ENCODE measurements around the gene CAMK2A.

DNA sequence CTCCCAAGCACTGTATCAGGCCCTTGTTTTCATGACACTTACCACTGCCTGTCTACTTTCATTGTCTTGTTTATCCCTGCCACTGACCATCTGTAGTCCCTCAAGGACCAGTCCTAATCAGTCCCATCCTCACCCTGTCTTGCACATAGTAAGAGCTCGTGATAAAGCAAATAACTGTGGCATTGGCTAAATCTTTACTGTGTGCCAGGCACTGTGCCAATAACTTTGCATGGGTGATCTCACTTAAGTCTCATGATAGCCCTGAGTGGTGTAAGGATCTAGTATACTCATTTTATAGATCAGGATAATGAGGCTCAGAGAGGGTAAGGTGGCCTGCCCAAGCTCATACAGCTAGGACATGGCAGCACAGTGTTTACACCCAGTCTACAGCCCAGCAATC, 117.4 kb downstream of the CAMK2A start:
- TF ChIP-seq, protein P1, sequence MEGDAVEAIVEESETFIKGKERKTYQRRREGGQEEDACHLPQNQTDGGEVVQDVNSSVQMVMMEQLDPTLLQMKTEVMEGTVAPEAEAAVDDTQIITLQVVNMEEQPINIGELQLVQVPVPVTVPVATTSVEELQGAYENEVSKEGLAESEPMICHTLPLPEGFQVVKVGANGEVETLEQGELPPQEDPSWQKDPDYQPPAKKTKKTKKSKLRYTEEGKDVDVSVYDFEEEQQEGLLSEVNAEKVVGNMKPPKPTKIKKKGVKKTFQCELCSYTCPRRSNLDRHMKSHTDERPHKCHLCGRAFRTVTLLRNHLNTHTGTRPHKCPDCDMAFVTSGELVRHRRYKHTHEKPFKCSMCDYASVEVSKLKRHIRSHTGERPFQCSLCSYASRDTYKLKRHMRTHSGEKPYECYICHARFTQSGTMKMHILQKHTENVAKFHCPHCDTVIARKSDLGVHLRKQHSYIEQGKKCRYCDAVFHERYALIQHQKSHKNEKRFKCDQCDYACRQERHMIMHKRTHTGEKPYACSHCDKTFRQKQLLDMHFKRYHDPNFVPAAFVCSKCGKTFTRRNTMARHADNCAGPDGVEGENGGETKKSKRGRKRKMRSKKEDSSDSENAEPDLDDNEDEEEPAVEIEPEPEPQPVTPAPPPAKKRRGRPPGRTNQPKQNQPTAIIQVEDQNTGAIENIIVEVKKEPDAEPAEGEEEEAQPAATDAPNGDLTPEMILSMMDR (IDR thresholded peaks at IDR 0.05; ENCODE audit: insufficient read depth, low read depth, low read length), result no peak
- no peak for TF ChIP-seq EZH2 (IDR thresholded peaks at IDR 0.05; ENCODE audit: insufficient read depth, low read length)
